Measurements from ENCODE around the gene THEM5.
"Not testable (repeated sequence)": the region's sequence is repeated elsewhere in the genome, so short reads cannot be mapped to it uniquely, and the experiment has no call there.

Gene THEM5

GRCh38 chr1:151867765-151868411 lies 14.4 kb upstream of the THEM5 start:
- DNase-seq (ENCODE audit: low read depth): no peak

- no peak for DNase-seq (ENCODE audit: low read depth)
Measured at GRCh38 chr1:151867321-151867720, 13.8 kb upstream of the THEM5 start.

- no peak for DNase-seq (ENCODE audit: low read depth)
Measured at GRCh38 chr1:151864411-151864810, 10.9 kb upstream of the THEM5 start.

GRCh38 chr1:151862604-151863003 lies 9.1 kb upstream of the THEM5 start:
- no peak for DNase-seq (ENCODE audit: low read depth)

GRCh38 chr1:151860504-151861187 lies 7.1 kb upstream of the THEM5 start:
- DNase-seq (ENCODE audit: low read depth): no peak

GRCh38 chr1:151859891-151860293 lies 6.4 kb upstream of the THEM5 start:
- DNase-seq (ENCODE audit: low read depth): no peak

GRCh38 chr1:151858886-151859665 lies 5.6 kb upstream of the THEM5 start:
- no peak for DNase-seq (ENCODE audit: low read depth)

- no peak for DNase-seq (ENCODE audit: low read depth)
Measured at GRCh38 chr1:151858030-151858746, 4.7 kb upstream of the THEM5 start.

GRCh38 chr1:151855933-151856332 lies 2.4 kb upstream of the THEM5 start:
- DNase-seq (ENCODE audit: low read depth): no peak

GRCh38 chr1:151855516-151855915 lies 2.0 kb upstream of the THEM5 start:
- DNase-seq (ENCODE audit: low read depth): not testable (repeated sequence)

GRCh38 chr1:151854658-151855057 lies 1.1 kb upstream of the THEM5 start:
- no peak for DNase-seq (ENCODE audit: low read depth)

GRCh38 chr1:151852733-151853132 lies 779 bp downstream of the THEM5 start:
- no peak for DNase-seq (ENCODE audit: low read depth)

- no peak for DNase-seq (ENCODE audit: low read depth)
Measured at GRCh38 chr1:151851886-151852285, 1.6 kb downstream of the THEM5 start.

GRCh38 chr1:151849871-151850270 lies 3.6 kb downstream of the THEM5 start:
- no peak for DNase-seq (ENCODE audit: low read depth)

- no peak for DNase-seq (ENCODE audit: low read depth)
Measured at GRCh38 chr1:151849126-151849525, 4.4 kb downstream of the THEM5 start.

GRCh38 chr1:151847867-151848596 lies 5.5 kb downstream of the THEM5 start:
- no peak for DNase-seq (ENCODE audit: low read depth)

- no peak for DNase-seq (ENCODE audit: low read depth)
Measured at GRCh38 chr1:151846686-151847237, 6.8 kb downstream of the THEM5 start.

- no peak for DNase-seq (ENCODE audit: low read depth)
Measured at GRCh38 chr1:151846062-151846568, 7.4 kb downstream of the THEM5 start.

GRCh38 chr1:151843398-151843797 lies 10.1 kb downstream of the THEM5 start:
- DNase-seq (ENCODE audit: low read depth): no peak

GRCh38 chr1:151841141-151841540 lies 12.4 kb downstream of the THEM5 start:
- no peak for DNase-seq (ENCODE audit: low read depth)

GRCh38 chr1:151840421-151840820 lies 13.1 kb downstream of the THEM5 start:
- no peak for DNase-seq (ENCODE audit: low read depth)

All from stimulated activated CD8-positive, alpha-beta memory T cell treated with anti-CD3 and anti-CD28 coated beads, Interleukin-12 subunit alpha, Interleukin-12 subunit beta, amount 100 ng/mL, for 4 hours (primary cell).